GM18867 (cell line): ENCODE results near the gene ATRNL1.

Experiments used
- ATAC-seq: cut with Tn5 transposase; IDR thresholded peaks from one replicate; pipeline ENCODE4 v1.9.1; 2021; ENCODE audit warnings: mild to moderate bottlenecking, moderate library complexity; ENCODE audit not compliant: unreplicated experiment

Gene ATRNL1

GRCh38 chr10:115936926-115937767, 844.0 kb downstream of the ATRNL1 start:
- ATAC-seq, result no peak

- ATAC-seq, result no peak
Measured at GRCh38 chr10:115937768-115938056, 844.5 kb downstream of the ATRNL1 start.

- ATAC-seq, result no peak
Measured at GRCh38 chr10:115939101-115939854, 846.1 kb downstream of the ATRNL1 start.

- ATAC-seq, result no peak
Measured at GRCh38 chr10:115941361-115941771, 848.2 kb downstream of the ATRNL1 start.

- ATAC-seq, result no peak
Measured at GRCh38 chr10:115942101-115942500, 848.9 kb downstream of the ATRNL1 start.

- ATAC-seq, result no peak
Measured at GRCh38 chr10:115944538-115944937, 851.4 kb downstream of the ATRNL1 start.

- no peak for ATAC-seq
Measured at GRCh38 chr10:115945701-115946445, 852.7 kb downstream of the ATRNL1 start.

GRCh38 chr10:115947104-115947503, 853.9 kb downstream of the ATRNL1 start:
- no peak for ATAC-seq

- ATAC-seq, result peak; percentile 50
Measured at GRCh38 chr10:115948465-115948864, 855.3 kb downstream of the ATRNL1 start.

GRCh38 chr10:115949282-115949844, 856.2 kb downstream of the ATRNL1 start:
- ATAC-seq, result no peak

GRCh38 chr10:115950320-115950719, 857.2 kb downstream of the ATRNL1 start:
- ATAC-seq, result no peak

- no peak for ATAC-seq
Measured at GRCh38 chr10:115951242-115951641, 858.1 kb downstream of the ATRNL1 start.

GRCh38 chr10:115953281-115953680, 860.1 kb downstream of the ATRNL1 start:
- no peak for ATAC-seq

GRCh38 chr10:115953968-115954367, 860.8 kb downstream of the ATRNL1 start:
- no peak for ATAC-seq

- no peak for ATAC-seq
Measured at GRCh38 chr10:115956225-115957011, 863.3 kb downstream of the ATRNL1 start.

GRCh38 chr10:115957012-115957399, 863.8 kb downstream of the ATRNL1 start:
- no peak for ATAC-seq

GRCh38 chr10:115957786-115958442, 864.7 kb downstream of the ATRNL1 start:
- ATAC-seq, result no peak

- peak; percentile 86 for ATAC-seq
Measured at GRCh38 chr10:115963848-115964247, 870.7 kb downstream of the ATRNL1 start.

- ATAC-seq, result no peak
Measured at GRCh38 chr10:115964827-115965226, 871.7 kb downstream of the ATRNL1 start.

GRCh38 chr10:115965376-115965775, 872.2 kb downstream of the ATRNL1 start:
- no peak for ATAC-seq
